Fibroblast of villous mesenchyme (primary cell): ENCODE measurements around the gene CCDC91. TPM values are rescaled to one million over a fixed set of nuclear protein-coding genes. Genes with fewer than 3 reads are reported as not detected.
"Not testable (repeated sequence)": the region's sequence is repeated elsewhere in the genome, so short reads cannot be mapped to it uniquely, and the experiment has no call there.

ENCODE experiments used
- DNase-seq: peaks from one replicate; pipeline ENCODE4 v3.0.0-alpha.2; 2010; ENCODE audit warnings: low read depth
- H3K4me3 ChIP-seq: 2 replicates; pipeline ENCODE4 v1.5.1; 2011; ENCODE audit warnings: low read depth, mild to moderate bottlenecking, low read length
- total RNA-seq: library from RNA; depleted of rRNA; stranded (reverse); fragments of >200 nt; gene quantifications from 2 replicates; pipeline ENCODE4 v1.2.3, GENCODE V29; 2012
- TF ChIP-seq, protein P1 (sequence below): IDR thresholded peaks from 2 replicates; pipeline ENCODE4 v1.5.1; 2012; ENCODE audit warnings: low read depth, mild to moderate bottlenecking, low read length; ENCODE audit not compliant: insufficient read depth

CCDC91 gene
- total RNA-seq, 1 donor = 30.7 TPM

DNA sequence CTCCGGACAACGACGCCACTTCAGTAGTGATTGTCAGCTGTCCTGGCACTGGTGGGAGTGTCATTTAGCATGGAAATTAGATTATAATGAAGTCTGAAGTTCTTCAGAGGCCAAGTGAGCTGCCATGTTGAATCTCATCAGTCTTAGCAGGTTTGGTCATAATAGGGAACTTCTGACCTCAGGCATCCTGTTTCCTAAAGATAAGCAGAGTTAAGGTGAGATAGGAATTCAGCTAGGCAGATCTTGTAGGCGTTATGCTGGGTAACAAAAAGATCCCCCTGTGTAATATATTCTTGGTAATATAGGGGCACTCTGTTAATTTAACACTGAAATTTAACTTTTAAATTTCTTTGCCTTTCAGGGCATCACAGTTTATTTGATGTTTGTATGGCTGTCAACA, 137.5 kb downstream of the CCDC91 start:
- no peak overlapping the region for H3K4me3 ChIP-seq
- TF ChIP-seq, protein P1, sequence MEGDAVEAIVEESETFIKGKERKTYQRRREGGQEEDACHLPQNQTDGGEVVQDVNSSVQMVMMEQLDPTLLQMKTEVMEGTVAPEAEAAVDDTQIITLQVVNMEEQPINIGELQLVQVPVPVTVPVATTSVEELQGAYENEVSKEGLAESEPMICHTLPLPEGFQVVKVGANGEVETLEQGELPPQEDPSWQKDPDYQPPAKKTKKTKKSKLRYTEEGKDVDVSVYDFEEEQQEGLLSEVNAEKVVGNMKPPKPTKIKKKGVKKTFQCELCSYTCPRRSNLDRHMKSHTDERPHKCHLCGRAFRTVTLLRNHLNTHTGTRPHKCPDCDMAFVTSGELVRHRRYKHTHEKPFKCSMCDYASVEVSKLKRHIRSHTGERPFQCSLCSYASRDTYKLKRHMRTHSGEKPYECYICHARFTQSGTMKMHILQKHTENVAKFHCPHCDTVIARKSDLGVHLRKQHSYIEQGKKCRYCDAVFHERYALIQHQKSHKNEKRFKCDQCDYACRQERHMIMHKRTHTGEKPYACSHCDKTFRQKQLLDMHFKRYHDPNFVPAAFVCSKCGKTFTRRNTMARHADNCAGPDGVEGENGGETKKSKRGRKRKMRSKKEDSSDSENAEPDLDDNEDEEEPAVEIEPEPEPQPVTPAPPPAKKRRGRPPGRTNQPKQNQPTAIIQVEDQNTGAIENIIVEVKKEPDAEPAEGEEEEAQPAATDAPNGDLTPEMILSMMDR = no peak
- no peak for DNase-seq

DNA sequence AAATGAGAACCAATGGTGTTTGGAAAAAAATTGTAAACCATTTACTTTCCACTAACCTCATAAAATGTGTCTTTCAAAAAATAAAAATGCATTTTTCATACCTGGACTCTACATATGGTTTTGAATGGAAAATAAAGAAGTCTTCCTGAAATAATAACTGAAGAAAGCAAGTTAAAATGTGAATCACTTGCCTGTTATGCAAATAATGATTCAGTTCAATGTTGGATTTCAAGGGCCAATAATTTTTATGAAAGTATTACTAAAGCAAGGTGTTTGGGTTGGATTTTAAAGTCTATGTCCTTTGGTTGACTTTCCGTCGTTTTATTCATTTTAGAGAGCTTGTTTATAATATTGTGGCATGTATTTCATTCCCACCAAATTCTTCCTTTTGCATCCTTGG, 138.7 kb downstream of the CCDC91 start:
- no peak for DNase-seq
- TF ChIP-seq, protein P1 = no peak
- H3K4me3 ChIP-seq = no peak overlapping the region

DNA sequence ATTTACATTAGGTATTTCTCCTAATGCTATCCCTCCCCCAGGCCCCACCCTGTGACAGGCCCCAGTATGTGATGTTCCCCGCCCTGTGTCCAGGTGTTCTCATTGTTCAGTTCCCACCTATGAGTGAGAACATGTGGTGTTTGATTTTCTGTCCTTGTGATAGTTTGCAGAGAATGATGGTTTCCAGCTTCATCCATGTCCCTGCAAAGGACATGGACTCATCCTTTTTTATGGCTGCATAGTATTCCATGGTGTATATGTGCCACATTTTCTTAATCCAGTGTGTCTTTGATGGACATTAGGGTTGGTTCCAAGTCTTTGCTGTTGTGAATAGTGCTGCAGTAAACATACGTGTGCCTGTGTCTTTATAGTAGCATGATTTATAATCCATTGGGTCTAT, 139.5 kb downstream of the CCDC91 start:
- H3K4me3 ChIP-seq, DNase-seq: not testable (repeated sequence)

DNA sequence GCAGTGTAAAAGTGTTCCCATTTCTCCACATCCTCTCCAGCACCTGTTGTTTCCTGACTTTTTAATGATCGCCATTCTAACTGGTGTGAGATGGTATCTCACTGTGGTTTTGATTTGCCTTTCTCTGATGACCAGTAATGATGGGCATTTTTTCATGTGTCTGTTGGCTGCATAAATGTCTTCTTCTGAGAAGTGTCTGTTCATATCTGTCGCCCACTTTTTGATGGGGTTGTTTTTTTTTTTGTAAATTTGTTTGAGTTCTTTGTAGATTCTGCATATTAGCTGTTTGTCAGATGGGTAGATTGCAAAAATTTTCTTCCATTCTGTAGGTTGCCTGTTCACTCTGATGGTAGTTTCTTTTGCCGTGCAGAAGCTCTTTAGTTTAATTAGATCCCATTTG, 140.0 kb downstream of the CCDC91 start:
- not testable (repeated sequence) for DNase-seq, H3K4me3 ChIP-seq

DNA sequence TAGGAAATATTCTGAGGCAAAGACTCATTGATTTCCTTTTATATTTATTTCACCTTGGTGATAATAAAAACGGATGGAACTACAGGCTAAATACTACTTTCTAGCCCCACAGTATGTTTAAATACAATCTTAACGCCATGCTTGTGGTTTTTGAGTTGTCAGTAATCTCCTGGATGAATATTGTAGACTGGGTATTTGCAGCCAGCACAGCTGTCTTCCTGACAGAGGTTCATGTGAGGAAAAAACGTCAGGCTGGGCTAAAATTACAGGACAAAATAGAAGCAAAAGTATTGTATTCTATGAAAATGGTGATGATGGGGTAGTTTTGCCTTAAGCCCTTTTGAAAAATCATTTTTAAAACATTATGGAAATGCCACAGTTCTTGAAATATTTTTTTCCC, 140.9 kb downstream of the CCDC91 start:
- TF ChIP-seq, protein P1 = no peak
- DNase-seq = peak; percentile 22
- H3K4me3 ChIP-seq = no peak overlapping the region

DNA sequence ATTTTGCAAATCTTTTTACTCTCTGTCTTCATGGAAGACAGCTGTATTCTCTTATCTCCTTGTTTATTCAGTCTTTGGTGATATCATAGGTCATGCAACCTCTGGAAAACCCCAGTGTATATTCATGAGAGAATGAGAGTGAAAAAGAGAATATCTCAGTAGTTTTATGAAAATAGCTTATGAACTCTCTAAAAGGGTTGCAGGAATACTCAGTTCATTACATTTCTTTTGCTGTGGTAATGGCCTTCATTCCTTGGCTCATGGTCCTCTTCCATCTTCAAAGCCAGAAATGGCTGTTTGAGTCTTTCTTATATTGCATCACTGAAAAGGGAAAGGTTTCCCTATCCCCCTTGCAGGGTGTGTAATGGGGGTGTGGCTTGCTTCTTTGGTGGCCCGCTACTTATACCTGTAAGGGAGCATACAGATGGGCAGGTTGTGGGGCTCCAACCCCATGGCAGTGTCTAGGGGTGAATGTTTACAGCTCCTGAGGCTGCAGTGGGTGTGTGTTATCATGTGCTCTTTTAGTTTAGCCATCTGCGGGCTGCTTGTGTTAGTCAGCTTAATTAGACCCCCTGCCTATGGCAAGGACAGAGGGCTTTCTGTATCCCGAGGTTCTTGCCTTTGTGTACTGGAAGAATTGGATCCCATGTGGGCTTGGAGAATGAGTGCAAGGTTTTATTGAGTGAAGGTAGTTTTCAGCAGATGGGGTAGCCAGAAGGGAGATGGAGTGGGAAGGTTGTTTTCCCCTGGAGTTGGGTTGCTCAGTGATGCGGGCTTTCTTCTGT, 150.2 kb downstream of the CCDC91 start:
- peak; percentile 56 for DNase-seq
- TF ChIP-seq, protein P1 = no peak
- no peak overlapping the region for H3K4me3 ChIP-seq

DNA sequence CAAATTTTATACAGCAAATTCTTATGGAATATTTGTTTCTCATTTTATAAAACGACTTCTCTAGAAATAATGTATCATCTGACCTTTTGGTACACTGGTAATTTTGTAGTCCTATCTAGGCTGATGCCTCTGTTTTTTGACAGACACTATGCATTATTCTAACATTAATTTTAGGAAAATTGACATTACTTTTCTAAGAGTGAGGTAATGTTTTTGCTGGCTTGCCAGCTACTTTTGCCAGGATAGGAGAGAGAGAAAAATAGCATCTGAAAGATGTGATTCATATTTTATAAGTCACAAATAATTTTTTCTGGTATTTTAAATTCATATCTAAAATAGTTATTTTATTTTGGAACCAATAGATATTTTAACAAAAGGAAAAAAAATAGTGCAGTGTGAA, 153.5 kb downstream of the CCDC91 start:
- no peak overlapping the region for H3K4me3 ChIP-seq
- TF ChIP-seq, protein P1 = no peak
- no peak for DNase-seq

DNA sequence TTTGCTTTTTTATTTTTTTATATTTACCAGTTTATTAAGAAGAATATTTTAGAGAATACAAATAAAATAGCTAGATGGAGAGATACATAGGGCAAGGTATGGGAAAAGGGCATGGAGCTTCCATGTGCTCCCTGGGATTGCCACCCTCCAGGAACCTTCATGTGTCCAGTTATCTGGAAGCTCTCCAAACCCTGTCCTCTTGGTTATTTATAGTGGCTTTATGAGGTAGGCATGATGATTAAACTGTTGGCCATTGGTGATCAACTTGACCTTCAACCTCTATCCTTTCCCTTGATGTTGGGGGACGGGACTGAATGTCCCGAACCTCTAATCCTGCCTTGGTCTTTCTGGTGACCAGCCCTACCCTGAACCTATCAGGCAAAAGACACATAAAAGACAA, 156.3 kb downstream of the CCDC91 start:
- TF ChIP-seq, protein P1 = no peak
- no peak overlapping the region for H3K4me3 ChIP-seq
- no peak for DNase-seq
